ENCODE measurements around the gene LIF.
"Not testable (repeated sequence)": the region's sequence is repeated elsewhere in the genome, so short reads cannot be mapped to it uniquely, and the experiment has no call there.

Gene LIF

GRCh38 chr22:30227438-30228228, 18.9 kb downstream of the LIF start:
- no peak for DNase-seq (ENCODE audit: low spot score)

GRCh38 chr22:30226192-30226832, 20.2 kb downstream of the LIF start:
- DNase-seq (ENCODE audit: low spot score) = no peak

- DNase-seq (ENCODE audit: low spot score) = no peak
Measured at GRCh38 chr22:30225220-30225927, 21.2 kb downstream of the LIF start.

GRCh38 chr22:30224161-30224857, 22.2 kb downstream of the LIF start:
- no peak for DNase-seq (ENCODE audit: low spot score)

- no peak for DNase-seq (ENCODE audit: low spot score)
Measured at GRCh38 chr22:30223303-30223702, 23.3 kb downstream of the LIF start.

GRCh38 chr22:30222321-30222720, 24.2 kb downstream of the LIF start:
- no peak for DNase-seq (ENCODE audit: low spot score)

- DNase-seq (ENCODE audit: low spot score) = no peak
Measured at GRCh38 chr22:30221121-30221992, 25.2 kb downstream of the LIF start.

- DNase-seq (ENCODE audit: low spot score) = no peak
Measured at GRCh38 chr22:30220338-30221012, 26.1 kb downstream of the LIF start.

GRCh38 chr22:30219668-30220278, 26.8 kb downstream of the LIF start:
- no peak for DNase-seq (ENCODE audit: low spot score)

- DNase-seq (ENCODE audit: low spot score) = no peak
Measured at GRCh38 chr22:30219049-30219654, 27.4 kb downstream of the LIF start.

DNA sequence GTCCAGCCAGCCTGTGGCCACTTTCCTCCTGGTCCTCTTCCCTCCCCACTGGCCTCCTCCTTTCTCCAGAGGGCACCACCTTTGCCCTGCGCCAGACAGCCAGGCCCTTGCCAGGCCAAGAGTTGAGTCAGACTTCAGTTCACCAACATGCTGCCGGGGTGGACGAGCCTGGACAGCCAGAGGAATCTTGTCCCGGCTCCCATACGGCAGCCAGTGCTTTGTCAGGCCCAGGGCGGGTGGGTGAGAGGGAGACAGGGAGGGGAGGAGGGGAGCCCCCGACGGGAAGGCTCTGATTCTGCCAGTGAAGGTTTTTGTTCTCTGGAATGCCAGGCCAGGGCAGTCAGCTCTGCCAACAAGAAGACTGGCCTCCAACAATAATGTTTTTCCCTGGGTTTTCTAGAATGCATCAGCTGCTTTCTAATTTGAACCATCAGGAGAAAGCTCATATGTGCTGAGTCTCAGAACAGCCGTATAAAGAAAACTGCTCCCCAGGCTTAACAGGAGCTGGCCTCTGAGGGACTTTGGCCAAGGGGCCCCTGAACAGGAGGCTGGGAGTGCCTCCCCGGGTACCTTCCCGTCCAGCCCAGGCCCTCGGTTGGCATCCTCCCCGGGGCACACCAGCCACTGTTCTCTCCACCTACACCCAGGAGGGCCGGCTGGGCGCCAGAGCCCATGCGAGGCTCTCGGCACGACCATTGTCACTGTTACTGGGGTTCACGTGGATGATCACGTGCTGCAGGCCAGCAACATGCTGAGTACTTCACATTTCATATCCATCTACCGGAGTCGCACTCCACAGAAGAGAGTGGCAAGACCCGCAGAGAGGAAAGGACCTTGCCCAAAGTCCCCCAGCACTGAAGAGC, 28.6 kb downstream of the LIF start:
- no peak for DNase-seq (ENCODE audit: low spot score)

GRCh38 chr22:30216710-30217109, 29.8 kb downstream of the LIF start:
- no peak for DNase-seq (ENCODE audit: low spot score)

- DNase-seq (ENCODE audit: low spot score) = not testable (repeated sequence)
Measured at GRCh38 chr22:30216272-30216671, 30.3 kb downstream of the LIF start.

DNA sequence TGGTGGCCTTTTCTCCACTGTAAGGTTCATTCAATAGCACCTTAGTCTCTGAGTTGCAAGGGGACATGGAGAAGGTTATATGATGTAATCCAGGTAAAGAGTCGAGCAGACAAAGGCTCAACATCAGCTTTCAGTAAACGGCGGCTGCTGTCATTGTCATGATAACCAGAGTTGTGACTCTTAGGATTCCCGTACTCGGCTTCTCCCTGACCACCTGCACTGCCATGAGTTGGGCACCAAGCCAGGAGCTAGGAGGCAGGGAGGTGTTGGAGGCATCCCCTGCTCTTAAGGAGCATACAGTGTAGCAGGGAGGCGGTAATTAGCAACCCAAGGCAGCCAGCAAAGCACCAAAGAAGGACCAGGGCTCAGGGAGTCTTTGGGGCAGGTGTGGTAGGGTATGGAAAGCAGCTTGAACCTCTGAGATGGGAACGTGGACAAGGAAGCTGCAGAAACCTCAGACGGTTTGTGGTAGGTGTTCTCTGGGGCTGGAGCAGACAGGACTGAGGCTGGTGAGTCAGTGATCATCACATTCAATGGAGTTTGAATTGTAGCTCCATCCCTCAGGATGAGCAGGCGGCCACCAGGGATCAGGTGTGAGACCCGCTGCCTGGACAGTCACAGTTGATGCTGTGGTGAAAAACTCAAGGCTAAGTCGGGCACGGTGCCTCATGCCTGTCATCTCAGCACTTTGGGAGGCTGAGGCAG, 31.7 kb downstream of the LIF start:
- no peak for DNase-seq (ENCODE audit: low spot score)

DNA sequence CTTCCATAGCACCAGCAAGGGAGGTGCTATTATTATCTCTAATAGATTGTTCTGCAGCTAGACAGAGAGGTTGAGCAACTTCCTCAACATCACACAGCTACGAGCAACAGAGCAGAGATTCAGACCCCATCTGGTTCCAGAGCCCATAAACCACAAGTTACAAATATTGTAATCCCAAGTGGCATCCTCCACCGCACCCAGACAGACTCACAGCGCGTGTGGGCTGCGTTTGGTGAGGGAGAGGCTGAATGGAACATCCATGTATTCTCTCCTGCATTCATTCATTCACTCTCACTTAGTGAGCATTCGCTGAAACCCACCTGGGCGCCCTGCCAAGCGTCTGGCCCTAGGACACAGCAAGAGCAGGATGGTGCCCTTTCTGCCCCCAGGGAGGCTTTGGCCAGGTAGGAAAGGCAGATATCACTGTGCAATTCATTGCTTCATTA, 33.5 kb downstream of the LIF start:
- no peak for DNase-seq (ENCODE audit: low spot score)

DNA sequence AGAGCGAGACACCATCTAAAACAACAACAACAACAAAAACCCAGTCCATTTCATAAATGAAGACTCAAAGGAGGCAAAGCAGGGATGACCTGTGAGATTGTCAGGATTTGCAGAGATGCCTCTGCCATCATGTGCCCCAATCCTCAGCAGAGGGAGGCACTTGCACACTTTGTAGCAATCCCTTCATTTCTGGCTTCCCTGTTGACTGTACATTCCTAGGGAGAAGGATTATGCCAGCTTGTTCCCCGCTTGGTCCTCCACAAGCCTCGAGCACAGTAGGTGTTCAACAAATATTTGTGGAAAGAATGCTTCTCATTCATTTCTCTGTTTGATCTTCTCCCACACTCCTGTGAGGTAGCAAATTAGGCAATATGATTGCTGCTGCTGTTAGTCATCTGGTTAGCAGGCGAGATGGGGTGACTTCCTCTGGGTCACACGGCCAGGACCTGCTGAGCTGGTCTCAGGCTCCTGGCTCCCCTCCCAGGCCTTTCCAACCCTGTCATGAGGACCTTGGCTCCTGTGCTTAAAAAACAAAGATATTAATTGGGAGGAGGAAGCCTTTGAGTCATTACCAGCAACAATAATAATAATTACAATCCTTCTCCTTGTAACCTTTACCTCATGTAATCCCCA, 34.1 kb downstream of the LIF start:
- no peak for DNase-seq (ENCODE audit: low spot score)

- no peak for DNase-seq (ENCODE audit: low spot score)
Measured at GRCh38 chr22:30211124-30211820, 35.3 kb downstream of the LIF start.
